Activated T-cell treated with anti-CD3 and anti-CD28 coated beads for 24 hours (primary cell): ENCODE measurements around the gene CCDC51.

ENCODE experiments used
- DNase-seq: peaks from one replicate; pipeline ENCODE4 v3.0.0-alpha.2; 2020; ENCODE audit warnings: low read depth

Gene CCDC51

DNA sequence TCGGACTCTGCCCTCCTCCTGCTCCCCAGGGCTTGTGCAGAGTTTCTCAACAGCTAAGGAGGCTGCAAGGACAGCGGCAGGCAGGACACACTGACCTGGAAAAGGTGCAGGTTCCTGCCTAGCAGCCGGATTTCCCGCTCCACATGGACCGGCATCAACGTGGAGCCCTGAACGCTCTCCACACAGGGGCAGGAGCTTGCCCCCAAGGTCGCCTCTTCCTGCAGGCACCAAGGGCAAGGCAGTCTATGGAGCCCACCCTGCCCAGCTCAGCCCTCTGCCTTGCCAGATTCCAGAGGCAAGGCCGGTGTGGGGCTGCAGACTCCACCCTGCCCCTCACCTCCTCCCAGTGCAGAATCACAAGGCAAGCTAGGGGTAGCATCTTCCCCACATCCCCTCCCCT, 20.8 kb downstream of the CCDC51 start:
- DNase-seq, result no peak

DNA sequence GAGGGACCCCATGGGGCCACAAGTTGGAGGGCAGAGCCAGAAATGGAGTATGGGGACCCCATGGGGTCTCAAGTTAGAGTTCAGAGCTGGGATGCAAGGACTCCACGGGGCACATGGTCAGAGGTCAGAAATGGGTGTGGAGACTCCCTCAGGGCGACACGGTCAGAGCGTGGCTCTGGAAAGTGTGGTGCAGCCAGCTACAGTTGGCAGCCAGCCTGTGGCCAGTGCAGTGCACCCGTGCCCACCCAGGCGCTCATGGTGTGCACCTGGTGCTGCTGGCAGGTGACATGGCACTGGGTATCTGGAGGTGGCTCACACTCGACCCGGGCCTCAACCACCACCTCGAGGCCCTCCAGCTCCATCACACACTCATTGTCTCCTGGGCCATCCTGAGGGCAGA, 21.3 kb downstream of the CCDC51 start:
- no peak for DNase-seq

DNA sequence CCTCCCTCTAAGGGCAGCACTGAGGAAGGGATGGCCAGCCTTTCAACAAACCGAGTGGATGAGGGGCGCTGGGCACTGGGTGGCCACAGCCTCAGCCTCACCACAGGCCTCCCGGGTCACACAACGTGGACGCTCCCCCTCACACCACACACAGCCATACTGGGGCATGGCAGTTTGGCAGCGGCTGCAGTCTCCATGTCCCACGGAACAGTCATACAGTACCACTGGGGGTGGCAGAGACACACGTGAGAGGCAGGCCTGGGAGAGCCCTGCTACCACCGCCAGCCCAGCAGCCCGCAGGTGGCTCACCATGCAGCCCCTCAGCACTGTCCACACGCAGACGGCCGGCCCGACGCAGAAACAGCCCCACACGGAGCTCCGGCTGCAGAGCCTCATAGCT, 21.8 kb downstream of the CCDC51 start:
- DNase-seq, result no peak

DNA sequence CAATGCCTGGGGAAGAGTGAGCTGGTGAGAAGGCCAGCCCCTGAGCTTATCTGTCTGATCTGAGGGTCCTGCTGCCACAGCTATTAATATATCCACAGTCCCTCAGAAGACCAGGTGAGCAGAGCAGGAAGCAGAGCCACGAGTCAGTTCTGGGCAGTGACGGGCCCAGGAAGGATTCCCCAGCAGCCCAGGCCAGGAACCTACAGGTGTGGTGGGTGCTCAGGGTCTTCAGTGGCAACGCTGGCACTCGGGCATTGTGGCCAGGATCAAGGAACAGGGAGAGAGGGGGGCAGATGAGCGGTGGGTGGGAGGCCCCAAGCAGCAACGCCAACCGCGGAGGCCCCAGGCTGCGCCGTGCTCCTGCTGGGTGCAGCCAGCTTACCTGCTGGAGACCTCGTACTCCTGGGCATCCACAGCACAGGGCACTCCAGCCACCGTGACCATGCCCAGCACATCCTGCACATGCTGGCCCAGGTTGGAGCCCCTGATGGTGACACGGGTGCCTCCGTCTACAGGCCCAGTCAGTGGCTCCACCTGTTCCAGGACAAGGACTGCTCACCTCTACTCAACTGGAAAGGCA, 22.3 kb downstream of the CCDC51 start:
- DNase-seq, result no peak

DNA sequence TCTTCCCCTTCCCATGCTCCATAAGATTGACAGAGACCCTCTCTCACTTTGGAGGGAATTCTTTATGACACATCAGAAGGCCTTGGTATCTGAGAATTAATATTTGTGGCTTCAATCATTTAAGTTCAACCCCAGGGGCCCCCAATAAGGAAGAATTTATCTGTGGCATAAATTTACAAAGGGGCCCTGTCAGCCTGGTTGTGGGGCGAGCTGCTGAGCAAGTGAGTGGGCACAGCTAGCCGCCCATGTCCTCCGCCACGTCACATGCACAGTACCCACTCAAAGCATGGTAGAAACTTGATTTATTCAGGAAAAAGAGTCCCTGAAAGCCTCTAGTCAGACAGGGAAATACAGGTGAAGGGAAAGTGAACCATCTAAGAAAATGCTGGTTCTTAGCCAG, 23.4 kb downstream of the CCDC51 start:
- no peak for DNase-seq

DNA sequence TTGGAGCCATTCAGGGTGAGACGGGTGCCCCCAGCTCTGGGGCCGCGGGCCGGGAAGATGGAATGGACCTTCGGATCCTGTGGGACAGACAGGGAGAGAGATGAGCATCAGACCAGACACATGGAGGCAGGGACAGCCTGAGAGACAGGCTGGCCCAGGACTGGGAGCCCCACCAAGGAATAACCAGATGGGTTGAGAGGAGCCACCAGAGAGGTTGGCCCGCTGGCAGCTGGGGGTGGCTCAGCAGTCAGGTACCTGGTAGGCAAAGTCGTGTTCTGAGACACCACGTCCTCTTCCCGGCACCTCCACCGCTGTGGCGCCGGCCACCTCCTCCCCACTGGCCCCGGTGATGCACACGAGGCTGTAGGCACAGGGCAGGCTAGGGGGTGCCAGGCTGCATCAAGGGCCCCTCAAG, 23.8 kb downstream of the CCDC51 start:
- no peak for DNase-seq

DNA sequence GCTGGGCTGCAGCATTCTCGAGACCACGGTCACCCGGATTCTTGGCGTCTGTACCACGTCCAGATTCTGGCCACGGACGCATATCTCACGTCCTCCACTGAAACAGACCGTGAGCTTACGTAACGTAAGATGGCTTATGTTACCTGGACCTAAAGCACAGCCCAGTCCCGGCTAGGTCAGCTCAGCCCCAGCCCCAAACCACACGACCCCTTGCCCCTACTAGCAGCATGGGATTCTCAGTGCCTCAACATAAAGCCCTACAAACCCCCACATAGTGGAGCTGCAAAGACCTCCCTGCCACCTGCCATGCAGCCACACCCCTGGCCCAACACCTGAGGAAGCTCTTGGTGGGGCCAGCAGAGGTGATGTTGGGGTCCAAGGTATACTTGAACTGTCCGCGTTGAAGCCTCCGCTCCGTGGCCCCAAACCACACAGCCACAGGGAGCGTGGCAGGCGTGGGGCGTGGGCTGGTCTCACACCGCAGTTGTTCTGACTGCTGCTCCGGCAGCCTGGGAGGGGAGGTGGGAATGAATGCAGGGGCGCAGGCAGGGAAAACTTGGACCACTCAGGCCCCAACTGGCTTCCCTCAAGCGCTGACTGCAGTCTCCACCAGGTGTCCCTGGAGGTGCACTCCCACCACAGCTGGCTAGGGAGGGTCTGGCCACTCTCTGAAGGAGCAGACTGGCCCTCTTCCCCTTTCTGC, 24.5 kb downstream of the CCDC51 start:
- no peak for DNase-seq

DNA sequence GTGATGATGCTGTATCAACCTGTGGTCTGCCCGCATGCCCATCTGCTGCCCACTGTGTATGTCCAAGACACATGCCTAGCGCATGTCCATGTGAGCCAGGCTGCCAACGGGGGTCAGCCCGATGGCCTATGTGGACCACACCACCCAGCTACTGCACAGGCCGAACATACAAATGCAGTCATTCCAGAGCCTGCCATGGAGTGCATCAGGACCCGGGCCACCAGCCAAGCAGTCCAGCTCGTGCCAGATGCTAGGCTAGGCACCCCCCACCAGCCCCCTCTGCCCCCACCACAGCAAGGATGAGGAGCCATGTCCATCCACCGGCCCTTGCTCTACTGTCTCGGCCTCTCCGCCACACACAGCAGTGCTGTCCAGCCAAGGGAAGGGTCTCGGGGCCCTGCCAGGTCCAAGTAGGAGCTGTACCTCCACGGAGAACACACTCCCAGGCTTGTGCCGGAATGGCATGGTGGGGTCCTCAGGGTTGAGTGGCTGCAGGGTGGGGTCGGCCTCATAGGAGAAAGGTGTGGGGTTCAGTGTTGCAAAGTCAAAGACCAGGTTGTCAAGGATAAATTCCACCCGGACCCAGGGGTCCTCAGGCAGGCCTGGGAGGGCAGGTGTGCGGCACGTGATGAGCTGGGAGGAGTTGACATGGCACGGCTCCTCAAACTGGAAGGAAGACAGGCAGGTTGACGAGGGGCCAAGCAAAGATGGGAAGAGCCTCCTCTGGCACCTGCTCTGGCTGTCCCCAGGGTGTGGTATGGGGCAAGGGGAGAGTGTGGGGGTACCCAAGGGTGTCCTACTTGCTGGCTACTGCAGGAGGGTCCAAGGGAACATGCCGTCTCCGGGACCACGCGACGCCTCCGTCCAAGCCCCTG, 25.3 kb downstream of the CCDC51 start:
- DNase-seq, result no peak

DNA sequence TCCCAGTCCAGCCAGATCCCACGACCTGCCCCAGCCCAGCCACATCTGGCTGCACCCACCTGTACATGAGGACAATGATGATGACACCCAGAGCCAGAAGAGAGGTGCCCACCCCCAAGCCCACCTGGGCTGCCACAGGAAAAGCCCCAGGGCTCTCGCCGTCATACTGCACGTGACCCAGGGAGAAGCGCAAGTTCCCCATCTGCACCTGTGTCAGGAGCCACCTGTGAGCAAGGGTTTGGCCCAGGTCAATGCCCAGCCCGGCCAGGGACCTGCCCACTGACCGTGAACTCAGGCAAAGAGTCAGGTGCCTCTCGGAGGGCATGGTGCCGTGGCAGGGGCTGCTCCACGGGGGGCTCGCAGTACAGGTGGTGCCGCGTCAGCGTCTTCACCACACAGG, 26.3 kb downstream of the CCDC51 start:
- DNase-seq, result no peak

DNA sequence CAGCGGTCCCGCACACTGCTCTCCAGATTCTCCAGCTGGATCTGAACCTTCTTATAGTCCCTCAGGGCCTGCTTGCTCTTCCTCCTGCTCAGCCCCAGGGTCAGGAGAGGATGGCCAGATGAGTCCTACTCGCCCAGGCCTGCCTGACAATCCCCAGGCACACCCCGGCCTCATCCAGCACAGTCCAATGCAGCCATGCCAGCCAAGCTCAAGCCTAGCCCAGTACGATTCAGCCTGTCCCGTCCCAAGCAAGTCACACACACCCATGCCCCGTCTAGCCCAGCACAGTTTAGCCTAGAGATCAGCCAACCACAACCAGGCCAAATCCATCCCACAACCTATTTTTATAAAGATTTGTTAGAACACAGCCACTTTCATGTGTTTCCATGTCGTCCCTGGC, 26.8 kb downstream of the CCDC51 start:
- DNase-seq, result no peak

DNA sequence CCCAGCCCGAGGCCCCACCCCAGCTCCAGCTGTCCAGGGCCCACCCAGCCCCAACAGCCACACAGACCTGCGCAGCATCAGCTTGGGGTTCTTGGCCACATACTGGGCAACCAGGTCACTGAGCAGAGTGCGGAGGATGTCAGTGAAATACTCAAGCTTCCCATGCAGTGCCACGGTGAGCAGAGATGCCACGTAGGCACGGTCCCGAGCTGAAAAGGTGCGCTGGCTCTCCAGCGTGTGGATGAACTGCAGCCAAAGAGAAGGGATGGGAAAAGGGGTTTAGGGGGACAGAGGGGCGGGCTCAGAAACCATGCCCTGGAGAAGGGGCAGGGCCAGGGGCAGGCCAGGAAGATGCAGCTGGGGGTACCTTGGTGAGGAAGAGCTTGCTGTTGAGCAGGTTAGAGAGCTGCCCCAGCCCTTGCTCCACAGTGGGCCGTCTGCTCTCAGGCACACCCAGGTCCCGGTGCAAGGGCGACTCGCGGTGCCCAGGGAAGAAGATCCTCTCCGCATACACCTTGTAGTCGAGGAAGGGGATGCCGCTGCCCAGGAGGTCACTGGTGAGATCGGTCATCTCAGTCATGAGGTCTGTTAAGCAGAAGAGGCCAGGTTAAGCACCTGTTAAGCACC, 27.4 kb downstream of the CCDC51 start:
- DNase-seq, result no peak

DNA sequence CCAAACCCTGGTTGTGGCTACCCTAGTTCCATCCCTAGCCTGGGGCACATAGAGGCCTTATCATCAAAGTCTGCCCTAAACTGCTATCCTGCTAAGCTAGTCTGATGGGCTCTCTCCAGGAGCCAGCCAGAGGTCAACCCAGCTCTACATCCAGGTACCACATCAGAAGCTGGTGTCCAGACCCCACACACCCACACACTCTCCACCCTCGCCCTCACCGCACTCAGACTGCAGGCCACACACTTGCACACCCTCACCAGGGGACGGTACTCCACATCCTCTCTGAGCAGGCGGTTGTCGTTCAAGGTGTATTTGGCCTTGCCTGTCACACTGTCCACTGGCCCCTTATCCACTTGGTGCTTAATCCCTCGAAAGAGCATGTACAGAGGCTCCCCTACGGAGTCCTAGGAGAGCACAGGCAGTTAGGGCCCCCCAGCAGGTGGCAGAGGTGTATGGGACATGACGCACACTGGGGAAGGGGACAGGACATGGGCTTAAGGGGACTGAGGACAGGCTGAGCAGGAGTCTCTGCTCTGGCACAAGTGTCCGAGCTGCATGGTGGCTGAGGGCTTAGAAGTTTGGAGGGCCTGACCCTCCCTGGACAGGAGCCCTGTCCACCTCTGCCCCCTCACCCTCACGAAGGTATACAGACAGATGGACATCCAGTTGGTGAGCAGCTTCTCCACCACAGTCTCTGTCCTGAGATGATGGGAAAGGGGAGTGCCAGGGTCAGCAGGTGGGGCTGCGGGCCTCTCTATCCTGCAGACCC, 28.1 kb downstream of the CCDC51 start:
- DNase-seq, result no peak

DNA sequence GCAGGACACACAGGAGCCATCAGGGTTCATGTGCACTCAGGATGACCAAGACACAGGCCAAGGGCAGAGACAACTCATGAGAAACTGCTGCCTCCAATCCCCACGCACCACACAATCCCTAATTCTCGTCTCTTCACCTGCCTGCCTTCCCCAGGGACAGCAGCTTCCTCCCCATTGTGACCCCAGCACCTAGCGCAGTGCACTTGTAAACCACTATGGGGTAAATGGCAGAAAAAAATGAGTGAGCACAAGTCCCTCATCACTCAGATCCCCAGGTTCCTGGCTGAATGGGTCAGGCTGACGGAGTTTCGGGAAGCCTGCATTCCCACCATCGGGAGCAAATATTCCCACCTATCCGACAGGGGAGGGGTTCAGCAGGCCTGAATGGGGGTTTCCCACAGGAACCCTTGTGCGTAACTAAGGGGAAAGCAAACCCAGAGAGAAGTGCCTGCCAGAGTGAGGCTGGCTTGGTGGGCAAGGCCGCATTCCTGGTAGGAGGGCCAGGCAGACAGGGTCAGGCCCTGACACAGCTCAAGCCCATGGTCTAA, 28.8 kb downstream of the CCDC51 start:
- no peak for DNase-seq

DNA sequence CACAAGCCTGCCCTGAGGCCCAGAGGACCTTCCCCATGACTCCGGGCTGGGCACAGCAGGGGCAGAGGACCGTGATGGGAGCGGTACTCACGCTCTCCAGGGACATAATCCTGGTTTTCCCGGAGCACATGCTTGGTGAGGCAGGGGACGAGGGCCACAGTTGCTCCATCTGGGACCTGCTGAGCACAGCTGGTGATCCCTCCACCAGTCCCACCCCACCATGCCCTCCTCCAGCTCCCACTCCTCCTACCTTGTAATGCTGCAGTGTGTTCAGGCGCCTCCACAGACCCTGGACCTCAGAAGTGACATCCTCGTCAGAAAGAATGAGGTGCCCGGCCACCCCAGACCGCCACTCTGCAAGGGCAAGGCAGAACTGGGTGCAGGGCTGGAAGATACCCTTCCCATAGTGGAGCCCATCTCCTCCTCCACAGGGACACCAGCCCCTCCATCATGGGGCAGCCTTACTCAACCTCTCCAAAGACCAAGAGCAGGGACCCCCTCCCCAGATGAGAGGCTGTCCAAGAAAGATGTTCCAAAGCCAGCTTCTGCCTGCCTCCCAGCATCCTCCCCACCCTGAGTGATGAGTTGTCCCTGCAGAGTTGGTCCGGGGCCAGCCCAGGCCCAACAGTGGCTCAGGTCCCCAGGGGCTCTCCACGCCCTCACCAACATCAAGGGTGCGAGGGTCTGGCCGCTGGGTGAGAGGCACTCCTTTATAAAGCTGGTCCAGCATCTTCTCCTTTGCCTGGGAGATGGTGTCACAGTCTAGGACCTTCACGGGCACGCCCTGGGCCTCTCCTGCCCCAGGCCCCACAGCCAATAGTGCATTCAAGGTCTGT, 29.5 kb downstream of the CCDC51 start:
- DNase-seq, result no peak

DNA sequence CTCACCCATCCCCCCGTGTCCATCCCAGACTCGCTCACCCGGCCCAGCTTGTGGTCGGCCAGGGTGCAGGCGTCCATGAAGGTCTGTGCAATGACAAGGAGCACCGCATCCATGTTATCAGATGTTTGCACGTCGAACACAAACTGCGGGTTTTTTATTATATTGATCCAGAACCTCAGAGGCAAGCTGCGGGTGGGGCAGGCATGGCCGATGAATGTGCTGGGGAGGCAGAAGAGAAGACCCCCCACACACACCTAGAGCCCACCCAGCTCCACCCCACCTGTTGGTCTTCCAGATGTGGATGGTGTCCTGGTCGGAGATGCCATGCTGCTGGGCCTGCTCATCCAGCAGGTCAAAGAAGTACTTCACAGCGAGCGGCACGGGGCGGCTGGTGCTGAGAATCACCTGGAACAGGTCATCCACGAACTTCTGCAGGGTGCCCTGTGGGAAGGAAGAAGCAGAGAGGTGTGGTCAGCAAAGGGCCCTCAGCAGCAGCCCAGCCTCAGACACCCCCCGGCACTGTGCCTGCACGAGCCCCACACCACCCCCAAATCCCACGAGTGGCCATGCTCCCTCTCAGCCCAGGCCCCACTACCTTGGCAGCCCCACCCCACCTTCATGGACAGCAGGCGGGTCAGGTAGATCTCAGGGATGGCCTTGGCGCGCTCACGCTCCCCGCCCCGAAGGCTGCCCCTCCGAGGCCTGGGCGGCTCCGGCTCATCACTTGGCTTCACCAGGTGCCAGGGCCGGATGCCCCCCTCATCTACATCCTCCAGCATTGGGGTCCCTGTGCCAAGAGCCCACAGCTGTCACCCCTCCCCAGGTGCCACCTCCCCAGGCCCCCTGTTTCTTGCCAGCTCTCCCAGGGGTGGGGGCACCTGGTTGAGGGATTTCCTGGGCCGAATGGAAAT, 30.4 kb downstream of the CCDC51 start:
- no peak for DNase-seq

DNA sequence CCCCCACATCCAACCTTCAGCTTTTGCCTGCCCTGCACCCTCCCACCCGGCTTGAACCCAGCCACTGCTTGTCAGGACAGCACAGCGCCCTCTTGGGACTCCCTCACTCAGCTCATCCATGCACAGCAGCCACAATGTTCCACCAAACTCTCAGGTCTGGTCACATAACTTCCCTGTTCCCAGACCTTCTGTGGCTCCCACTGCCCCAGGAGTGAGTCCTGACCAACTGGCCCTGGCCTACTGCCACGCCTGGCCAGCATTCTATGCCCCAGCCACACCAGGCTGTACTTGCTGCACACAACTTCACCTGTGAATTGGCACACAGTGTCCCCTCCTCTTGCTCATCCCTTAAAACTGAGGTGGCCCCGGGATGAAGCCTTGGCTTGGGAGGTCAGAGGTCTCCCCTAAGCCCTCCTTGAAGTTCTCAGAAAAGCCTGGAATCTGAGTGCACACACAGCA, 31.1 kb downstream of the CCDC51 start:
- no peak for DNase-seq

DNA sequence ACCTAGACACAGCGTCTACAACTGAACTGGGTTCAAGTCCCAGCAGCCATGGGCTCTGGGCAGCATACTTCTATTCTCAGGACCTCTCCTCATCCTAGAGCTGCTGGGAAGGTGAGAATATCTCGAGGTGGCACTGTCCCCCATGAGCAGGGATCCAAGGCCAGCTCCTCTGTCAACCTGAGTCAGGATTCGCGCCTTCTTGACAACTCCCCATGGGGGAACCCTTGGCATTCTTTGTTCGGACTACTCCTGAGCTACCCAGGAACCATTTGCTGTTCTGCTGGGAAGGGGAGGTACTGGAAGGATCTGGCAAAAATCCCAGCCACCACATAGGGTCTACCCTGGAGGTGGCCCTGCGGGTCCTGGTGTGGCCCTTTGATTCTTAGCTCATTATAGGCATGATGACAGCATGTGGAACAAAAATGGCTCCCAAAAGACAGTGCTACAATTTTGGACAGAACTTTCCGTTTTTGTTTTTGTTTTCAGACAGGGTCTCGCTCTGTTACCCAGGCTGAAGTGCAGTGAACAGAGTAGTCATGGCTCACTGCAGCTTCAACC, 32.3 kb downstream of the CCDC51 start:
- no peak for DNase-seq

DNA sequence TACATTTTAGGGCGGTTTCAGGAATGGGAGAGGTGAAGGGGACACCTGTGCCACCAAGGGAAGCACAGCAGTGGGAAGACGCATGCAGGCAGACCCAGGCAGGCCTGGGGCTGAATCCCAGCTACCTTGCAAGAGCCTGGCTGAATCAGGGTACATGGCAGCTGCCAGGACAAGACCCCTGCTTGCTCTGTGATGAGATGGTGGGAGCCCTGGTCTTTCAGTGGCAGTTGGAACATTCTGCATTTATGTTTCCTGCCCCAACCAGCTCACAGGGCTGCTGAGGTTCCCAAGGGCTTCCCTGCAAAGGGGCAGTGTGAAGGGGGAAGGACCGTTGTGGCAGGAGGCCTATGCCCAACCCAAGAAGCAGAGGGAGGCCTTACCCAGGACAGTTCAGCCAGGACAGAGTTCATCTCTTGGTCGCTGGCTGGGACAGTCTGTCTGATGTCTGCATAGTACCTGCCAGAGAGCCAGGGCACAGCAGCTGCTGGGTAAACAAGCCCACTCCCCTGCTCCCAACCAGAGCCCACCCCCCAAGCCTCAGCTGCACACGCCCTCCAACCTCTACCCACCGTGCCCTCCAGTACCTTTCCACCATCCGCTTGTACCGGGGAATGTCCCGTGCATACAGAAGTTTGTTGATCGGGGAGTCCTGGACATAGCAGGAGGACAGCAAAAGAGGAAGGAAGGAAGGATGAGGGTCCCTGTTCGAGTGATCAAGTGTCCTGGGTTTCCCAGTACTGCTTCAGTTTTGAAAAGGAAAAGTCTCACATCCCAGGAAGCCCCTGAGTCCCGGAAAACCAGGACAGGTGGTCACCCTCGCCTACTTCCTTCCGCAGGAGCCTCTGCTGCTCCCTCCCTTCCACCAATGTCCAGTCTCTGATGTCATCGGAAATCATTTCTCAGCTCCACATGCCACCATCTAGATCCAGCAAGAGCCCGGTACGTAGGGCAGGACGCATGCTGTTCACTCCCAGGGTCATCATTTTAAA, 33.2 kb downstream of the CCDC51 start:
- no peak for DNase-seq
